B cell (primary cell): ENCODE measurements around the gene ARHGAP42. TPM values are rescaled to one million over a fixed set of nuclear protein-coding genes. Genes with fewer than 3 reads are reported as not detected.

Experiments
- ATAC-seq: fragments of 200-7000 bp; cut with Tn5 transposase; one replicate; pipeline ENCODE4 v1.10.0; 2021; ENCODE audit warnings: low read depth, mild to moderate bottlenecking, moderate number of reproducible peaks, moderate library complexity
- CTCF ChIA-PET: fragments of 350-600 bp; sonication (Branson Sonifier 250); formaldehyde crosslinking; loops from one replicate; lab custom pipeline; 2021; ENCODE audit warnings: antibody characterized with exemption, inconsistent platforms; lab: Charles Lee
- POLR2A ChIA-PET: fragments of 350-600 bp; sonication (Branson Sonifier 250); formaldehyde crosslinking; loops from one replicate; lab custom pipeline; 2021; ENCODE audit warnings: antibody characterized with exemption; lab: Charles Lee
- DNase-seq: peaks from one replicate; pipeline ENCODE4 v3.0.0; 2013
- H2AFZ ChIP-seq: 2 replicates; pipeline ENCODE4 v1.6.1; 2012; ENCODE audit warnings: mild to moderate bottlenecking, low read depth, low read length; ENCODE audit not compliant: insufficient read depth, poor library complexity, severe bottlenecking
- H3K27ac ChIP-seq, 2 donors: 1 replicate in 1 of 2; 2 replicates in 1 of 2; pipeline ENCODE4 v1.5.1; 2012 to 2013; ENCODE audit warnings: low read length in 2 of 2, mild to moderate bottlenecking in 2 of 2, moderate library complexity in 1 of 2
- H3K27me3 ChIP-seq, 4 experiments: fragments of 200-600 bp in 1 of 4; sonication (generic) in 1 of 4; replicated peaks in 1 of 4; 1 replicate in 2 of 4; 2 replicates in 2 of 4; pipeline versions ENCODE4 v1.6.1 to v1.7.0; 2013 to 2016; ENCODE audit warnings: low read length in 3 of 4, mild to moderate bottlenecking in 2 of 4, mixed read lengths in 1 of 4, moderate library complexity in 1 of 4; ENCODE audit not compliant: insufficient read depth in 4 of 4, control insufficient read depth in 3 of 4; ENCODE audit errors: control extremely low read depth in 1 of 4
- H3K36me3 ChIP-seq, 2 experiments: replicated peaks in 1 of 2; 1 replicate in 1 of 2; 2 replicates in 1 of 2; pipeline versions ENCODE4 v1.6.1 to v1.7.1; 2013; ENCODE audit warnings: low read length in 1 of 2; ENCODE audit not compliant: insufficient read depth in 2 of 2, control insufficient read depth in 1 of 2; ENCODE audit errors: control extremely low read depth in 1 of 2, extremely low read depth in 1 of 2
- H3K4me1 ChIP-seq, 2 donors: fragments of 200-600 bp in 1 of 2; sonication (generic) in 1 of 2; 1 replicate in 1 of 2; 2 replicates in 1 of 2; pipeline versions ENCODE4 v1.5.1 to v1.6.1; 2013 to 2017; ENCODE audit warnings: low read length in 2 of 2; ENCODE audit not compliant: control insufficient read depth in 2 of 2, insufficient read depth in 2 of 2
- H3K4me2 ChIP-seq: replicated peaks from 2 replicates; pipeline ENCODE3; 2012; ENCODE audit warnings: mild to moderate bottlenecking, low read depth, low read length; ENCODE audit not compliant: poor library complexity, severe bottlenecking
- H3K4me3 ChIP-seq, 5 experiments: fragments of 200-600 bp in 1 of 5; sonication (generic) in 1 of 5; 1 replicate in 3 of 5; 2 replicates in 2 of 5; pipeline versions ENCODE4 v1.5.1 to v1.7.0; 2011 to 2016; ENCODE audit warnings: low read length in 4 of 5, mild to moderate bottlenecking in 4 of 5, low read depth in 2 of 5, control low read depth in 1 of 5, moderate library complexity in 1 of 5; ENCODE audit not compliant: insufficient read depth in 1 of 5; ENCODE audit errors: control extremely low read depth in 1 of 5, extremely low read depth in 1 of 5
- H3K79me2 ChIP-seq: fragments of 200-600 bp; sonication (generic); one replicate; pipeline ENCODE4 v1.6.0; 2016; ENCODE audit warnings: low read length; ENCODE audit not compliant: control insufficient read depth, insufficient read depth
- H3K9ac ChIP-seq: fragments of 200-600 bp; sonication (generic); 2 replicates; pipeline ENCODE4 v1.6.1; 2017; ENCODE audit warnings: mild to moderate bottlenecking, low read length, moderate library complexity
- H3K9me3 ChIP-seq, 3 donors: one replicate each; pipeline versions ENCODE4 v1.6.1 to v1.7.1; 2013; ENCODE audit warnings: low read length in 2 of 3; ENCODE audit not compliant: control insufficient read depth in 2 of 3, insufficient read depth in 1 of 3; ENCODE audit errors: control extremely low read depth in 1 of 3
- H4K20me1 ChIP-seq: 2 replicates; pipeline ENCODE4 v1.6.0; 2012; ENCODE audit warnings: mild to moderate bottlenecking, low read length; ENCODE audit not compliant: insufficient read depth, control insufficient read depth, poor library complexity, severe bottlenecking
- H3K27ac Mint-ChIP-seq: one replicate; pipeline ENCODE4 v1.8.0; 2021; ENCODE audit warnings: mixed read lengths
- H3K27me3 Mint-ChIP-seq: one replicate; pipeline ENCODE4 v1.8.0; 2021; ENCODE audit warnings: mixed read lengths
- H3K4me1 Mint-ChIP-seq: one replicate; pipeline ENCODE4 v1.8.0; 2021; ENCODE audit warnings: mixed read lengths
- H3K4me3 Mint-ChIP-seq: one replicate; pipeline ENCODE4 v1.8.0; 2021; ENCODE audit warnings: mixed read lengths
- H3K9me3 Mint-ChIP-seq: one replicate; pipeline ENCODE4 v1.8.0; 2022; ENCODE audit warnings: mixed read lengths; ENCODE audit not compliant: insufficient read depth
- CTCF ChIP-seq: fragments of 200-600 bp; IDR thresholded peaks from one replicate; pipeline ENCODE4 v1.8.0; 2022; ENCODE audit warnings: antibody characterized with exemption, mild to moderate bottlenecking
- EZH2 ChIP-seq: IDR thresholded peaks from 2 replicates; pipeline ENCODE4 v1.6.1; 2012; ENCODE audit warnings: borderline replicate concordance, low read depth, mild to moderate bottlenecking, moderate library complexity, low read length; ENCODE audit not compliant: insufficient read depth, poor library complexity, severe bottlenecking
- WGBS: methylation state at CpG from one replicate; pipeline ENCODE4 v1.1.5; 2013; ENCODE audit warnings: missing lambda C conversion rate; ENCODE audit not compliant: insufficient coverage; 5-methylcytosine and 5-hydroxymethylcytosine counted together
- intact Hi-C: fragments of 100-400 bp; cut with micrococcal nuclease; formaldehyde crosslinking; loops from one replicate; pipeline ENCODE4 v1.10.0; 2022
- polyA plus RNA-seq: library from polyadenylated mRNA; depleted of rRNA; stranded (reverse); fragments of >200 nt; gene quantifications from 2 replicates; pipeline ENCODE4 v1.2.3, GENCODE V29; 2012
- total RNA-seq, 2 donors: library from RNA; stranded (reverse); fragments of 120-200 nt in 1 of 2; gene quantifications; 1 replicate in 1 of 2; 2 replicates in 1 of 2; pipeline versions ENCODE4 v1.2.3 to v1.2.4, GENCODE V29; 2013 to 2022

The ARHGAP42 gene
- total and polyA plus RNA-seq, 2 donors (not counting 1 experiment from before 2014, with no cell fraction given): 3.8 to 4.9 TPM

DNA sequence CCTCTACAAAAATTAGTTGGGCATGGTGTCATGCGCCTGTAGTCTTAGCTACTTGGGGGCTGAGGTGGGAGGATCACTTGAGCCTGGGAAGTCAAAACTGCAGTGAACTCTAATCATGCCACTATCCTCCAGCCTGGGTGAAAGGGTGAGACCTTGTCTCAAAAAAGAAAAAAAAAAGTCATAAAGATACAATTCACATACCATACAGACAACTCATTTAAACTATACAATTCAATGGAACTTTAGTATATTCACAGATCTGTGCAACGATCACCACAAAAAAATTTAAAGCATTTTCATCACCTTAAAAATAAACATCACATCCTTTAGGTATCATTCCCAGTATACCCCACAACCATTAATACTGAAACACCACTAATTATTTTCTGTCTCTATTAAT lies 241.3 kb downstream of the ARHGAP42 start:
- Histone ChIP-seq H3K4me2 (no peak overlapping the region), H3K4me1 (peaks cover 2 to 7% of the 10 kb centered on the region in 2 donors), H4K20me1 (no peaks in the 10 kb centered on the region), H3K9me3 (no peaks in the 10 kb centered on the region), H3K27ac (no peak overlapping the region), H2AFZ (no peak overlapping the region), H3K4me3 (no peak overlapping the region), H3K27me3 (no peaks in the 10 kb centered on the region), H3K36me3 (peaks cover 0 to 1% of the 10 kb centered on the region in 2 experiments), H3K9ac (no peak overlapping the region), H3K79me2 (no peaks in the 10 kb centered on the region)
- ATAC-seq: no peak
- H3K27ac Mint-ChIP-seq: no peak overlapping the region
- TF ChIP-seq EZH2: no peak
- TF ChIP-seq CTCF: no peak
- ChIA-PET POLR2A (no interaction called here), CTCF (interaction anchor here (1.0 kb wide), 1 partner anchor 1847 kb away, joined by 3 read pairs; no protein-coding TSS in a partner anchor)
- H3K4me3 Mint-ChIP-seq: no peak overlapping the region
- no peaks in the 10 kb centered on the region for H3K27me3 Mint-ChIP-seq
- WGBS: 100% methylated on average over 1 of the region's 2 CpGs
- peaks cover 17% of the 10 kb centered on the region for H3K4me1 Mint-ChIP-seq
- intact Hi-C loops: no loop called here
- H3K9me3 Mint-ChIP-seq: no peaks in the 10 kb centered on the region
- DNase-seq: no peak

DNA sequence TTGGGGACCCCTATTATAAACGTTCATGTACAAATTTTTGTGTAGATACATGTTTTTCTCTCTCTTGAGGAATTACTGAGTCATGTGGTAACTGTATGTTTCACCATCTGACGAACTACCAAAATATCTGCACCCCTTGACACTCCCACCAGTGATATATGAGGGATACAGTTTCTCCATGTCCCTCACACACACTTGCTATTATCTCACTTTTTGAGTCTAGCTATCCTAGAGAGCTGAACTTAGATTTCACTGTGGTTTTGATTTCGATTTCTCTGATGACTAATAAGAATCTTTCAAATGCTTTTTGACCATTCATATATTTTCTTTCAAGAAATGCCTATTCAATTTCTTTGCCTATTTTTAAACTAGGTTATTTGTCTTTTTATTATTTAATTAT lies 242.3 kb downstream of the ARHGAP42 start:
- intact Hi-C loops: no loop called here
- Histone ChIP-seq H3K27me3 (no peaks in the 10 kb centered on the region), H3K4me1 (peaks cover 2 to 7% of the 10 kb centered on the region in 2 donors), H3K9ac (no peak overlapping the region), H3K4me3 (no peak overlapping the region), H2AFZ (no peak overlapping the region), H3K79me2 (no peaks in the 10 kb centered on the region), H3K36me3 (no peaks in the 10 kb centered on the region), H3K9me3 (no peaks in the 10 kb centered on the region), H3K27ac (no peak overlapping the region), H4K20me1 (no peaks in the 10 kb centered on the region), H3K4me2 (no peak overlapping the region)
- Mint-ChIP-seq H3K9me3 (no peaks in the 10 kb centered on the region), H3K4me1 (peaks cover 17% of the 10 kb centered on the region), H3K27me3 (no peaks in the 10 kb centered on the region), H3K4me3 (no peak overlapping the region), H3K27ac (no peak overlapping the region)
- TF ChIP-seq EZH2: no peak
- no peak for TF ChIP-seq CTCF
- ChIA-PET CTCF (interaction anchor here (1.3 to 7.1 kb wide), 4 partner anchors 26 to 352 kb away, joined by 3 to 69 read pairs (median 8); no protein-coding TSS in a partner anchor), POLR2A (no interaction called here)
- WGBS: no CpG with 5 or more reads among the region's 3 CpGs
- no peak for ATAC-seq
- DNase-seq: no peak
